Measurements from ENCODE around the gene AXL. TPM values are rescaled to one million over a fixed set of nuclear protein-coding genes. Genes with fewer than 3 reads are reported as not detected.
A peak's percentile ranks its signal among the peaks of the same experiment; 100 is the strongest.

Gene AXL
- total and polyA plus RNA-seq, 2 of the 13 experiments (the other 11 are each of a cell fraction or from before 2014, with no cell fraction given) = 0.71 to 5.9 TPM

DNA sequence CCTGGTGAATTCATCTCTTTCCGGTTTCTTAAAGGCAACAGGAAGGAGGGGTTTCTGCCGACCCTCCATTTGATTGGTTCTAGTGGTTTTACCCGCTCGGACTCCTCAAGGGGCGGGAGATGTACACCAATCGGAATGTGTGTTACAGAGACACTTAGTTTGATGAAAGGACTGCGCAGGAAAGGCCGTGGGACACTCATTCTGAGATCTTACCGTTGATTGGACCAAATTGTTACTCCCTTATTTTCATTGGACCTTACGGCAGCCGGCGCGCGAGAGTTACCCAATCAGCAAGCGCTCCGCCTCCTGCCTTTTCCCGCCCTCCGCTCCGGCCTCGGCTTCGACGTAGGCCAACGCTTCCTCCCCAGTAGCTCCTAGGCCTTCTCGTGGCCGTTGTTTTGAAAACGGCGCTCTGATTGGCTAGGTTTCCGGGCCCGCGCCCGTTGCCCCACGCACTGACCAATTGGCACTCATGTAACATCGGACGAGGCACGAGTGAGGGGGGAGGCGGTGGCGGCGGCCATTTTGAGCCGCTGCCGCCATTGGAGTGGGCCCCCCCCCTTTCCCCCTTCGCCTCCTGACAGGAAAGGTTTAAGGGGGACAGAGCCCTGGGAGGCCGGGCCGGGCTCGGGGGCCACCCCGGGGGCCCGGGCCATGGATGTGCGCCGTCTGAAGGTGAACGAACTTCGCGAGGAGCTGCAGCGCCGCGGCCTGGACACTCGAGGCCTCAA, 45.0 kb downstream of the AXL start, which contains the start of gene HNRNPUL1:
HNRNPUL1 (plus strand) TSS at position 523 of the 731 bp plus-strand sequence; CDS start at position 655, 132 bp downstream.
- ATAC-seq (peak; percentile 64), FAIRE-seq (peak; percentile 100), DNase-seq (ENCODE audit: low spot score) (peak; percentile 100)
- BruUV-seq (replicated peaks) = no TSS peak
- Histone ChIP-seq H3K9me3 (ENCODE audit: low read length) (no peaks in the 10 kb centered on the region), H3K79me2 (ENCODE audit: insufficient read depth, low read length) (peaks cover 44% of the 10 kb centered on the region), H3K36me3 (replicated peaks in 1 of 2; ENCODE audit: control insufficient read depth in 1 of 2, insufficient read depth in 2 of 2, low read length in 2 of 2) (peaks cover 2 to 16% of the 10 kb centered on the region in 2 experiments), H2AFZ (ENCODE audit: low read length) (no peak within 1 kb of the TSS), H3K4me1 (ENCODE audit: insufficient read depth, low read length) (peaks cover 28% of the 10 kb centered on the region), H3K4me2 (ENCODE audit: low read depth, low read length) (peak within 1 kb of the TSS; percentile 96), H3K27ac (ENCODE audit: extremely low read length, insufficient read depth, low read length) (peak within 1 kb of the TSS; percentile 97), H3K4me3 (replicated peaks in 1 of 3; ENCODE audit: insufficient read depth in 1 of 3, low read depth in 2 of 3, low read length in 3 of 3) (peak within 1 kb of the TSS; percentile 73 to 93 (median 90)), H4K20me1 (ENCODE audit: insufficient read depth, low read length) (no peaks in the 10 kb centered on the region), H3K9ac (ENCODE audit: insufficient read depth, low read depth, low read length) (peak within 1 kb of the TSS; percentile 100), H3K27me3 (ENCODE audit: control insufficient read depth in 1 of 2, insufficient read depth in 2 of 2, low read length in 2 of 2) (no peaks in the 10 kb centered on the region; a peak in 1 of 5 replicates)
- WGBS (ENCODE audit: low lambda C conversion rate) = 3% methylated on average over 28 of the region's 55 CpGs
- CTCF ChIA-PET (ENCODE audit: low intra/inter-chr PET ratio, low total read pairs) = interaction anchor here (3.8 kb wide), 1 partner anchor 60 kb away, joined by 55 read pairs; no protein-coding TSS in a partner anchor
- in situ Hi-C loops (cut with HindIII; ENCODE audit: extremely low pct_ligation_motif_present, low pct_unique_long_range_greater_than_20kb) = loop anchor here (5.0 kb wide), 2 partner anchors 37 to 62 kb away; no protein-coding TSS in a partner anchor
- intact Hi-C loops (cut with micrococcal nuclease; ENCODE audit: unreplicated experiment) = loop anchor here (2.0 kb wide), 1 partner anchor 45 kb away; no protein-coding TSS in a partner anchor
- POLR2A ChIA-PET = interaction anchor here (0.6 to 4.5 kb wide), 23 partner anchors 9 to 802 kb away, joined by 3 to 104 read pairs (median 9); partner anchors contain the start of genes B9D2, CCDC97, CYP2S1 and DMAC2
- TF ChIP-seq, protein P1, sequence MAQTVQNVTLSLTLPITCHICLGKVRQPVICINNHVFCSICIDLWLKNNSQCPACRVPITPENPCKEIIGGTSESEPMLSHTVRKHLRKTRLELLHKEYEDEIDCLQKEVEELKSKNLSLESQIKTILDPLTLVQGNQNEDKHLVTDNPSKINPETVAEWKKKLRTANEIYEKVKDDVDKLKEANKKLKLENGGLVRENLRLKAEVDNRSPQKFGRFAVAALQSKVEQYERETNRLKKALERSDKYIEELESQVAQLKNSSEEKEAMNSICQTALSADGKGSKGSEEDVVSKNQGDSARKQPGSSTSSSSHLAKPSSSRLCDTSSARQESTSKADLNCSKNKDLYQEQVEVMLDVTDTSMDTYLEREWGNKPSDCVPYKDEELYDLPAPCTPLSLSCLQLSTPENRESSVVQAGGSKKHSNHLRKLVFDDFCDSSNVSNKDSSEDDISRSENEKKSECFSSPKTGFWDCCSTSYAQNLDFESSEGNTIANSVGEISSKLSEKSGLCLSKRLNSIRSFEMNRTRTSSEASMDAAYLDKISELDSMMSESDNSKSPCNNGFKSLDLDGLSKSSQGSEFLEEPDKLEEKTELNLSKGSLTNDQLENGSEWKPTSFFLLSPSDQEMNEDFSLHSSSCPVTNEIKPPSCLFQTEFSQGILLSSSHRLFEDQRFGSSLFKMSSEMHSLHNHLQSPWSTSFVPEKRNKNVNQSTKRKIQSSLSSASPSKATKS (CRISPR knock-in tag; IDR thresholded peaks at IDR 0.05) = no peak
- TF ChIP-seq RFX1 (IDR thresholded peaks at IDR 0.05) = no peak
- 0 out of 2 replicates have a peak, but pooled peaks have one; percentile 25 for TF ChIP-seq ZMAT3 (CRISPR knock-in tag; conservative IDR thresholded peaks at IDR 0.05)
- TF ChIP-seq, protein P2, sequence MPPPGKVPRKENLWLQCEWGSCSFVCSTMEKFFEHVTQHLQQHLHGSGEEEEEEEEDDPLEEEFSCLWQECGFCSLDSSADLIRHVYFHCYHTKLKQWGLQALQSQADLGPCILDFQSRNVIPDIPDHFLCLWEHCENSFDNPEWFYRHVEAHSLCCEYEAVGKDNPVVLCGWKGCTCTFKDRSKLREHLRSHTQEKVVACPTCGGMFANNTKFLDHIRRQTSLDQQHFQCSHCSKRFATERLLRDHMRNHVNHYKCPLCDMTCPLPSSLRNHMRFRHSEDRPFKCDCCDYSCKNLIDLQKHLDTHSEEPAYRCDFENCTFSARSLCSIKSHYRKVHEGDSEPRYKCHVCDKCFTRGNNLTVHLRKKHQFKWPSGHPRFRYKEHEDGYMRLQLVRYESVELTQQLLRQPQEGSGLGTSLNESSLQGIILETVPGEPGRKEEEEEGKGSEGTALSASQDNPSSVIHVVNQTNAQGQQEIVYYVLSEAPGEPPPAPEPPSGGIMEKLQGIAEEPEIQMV (CRISPR knock-in tag; IDR thresholded peaks at IDR 0.05; ENCODE audit: low read depth) = no peak
- peak; percentile 2 for TF ChIP-seq MED1 (CRISPR knock-in tag; IDR thresholded peaks at IDR 0.05)
- TF ChIP-seq MEIS2 (CRISPR knock-in tag; IDR thresholded peaks at IDR 0.05) = no peak
- 0 out of 2 replicates have a peak, but pooled peaks have one; percentile 68 for TF ChIP-seq HNRNPL (IDR thresholded peaks at IDR 0.05; ENCODE audit: low read depth, low read length)
- no peak; the same call in 1 of the 2 replicates for TF ChIP-seq TMF1 (CRISPR knock-in tag; IDR thresholded peaks at IDR 0.05; ENCODE audit: low read depth)
- 0 out of 2 replicates have a peak, but pooled peaks have one; percentile 43 for TF ChIP-seq KMT2A (CRISPR knock-in tag; IDR thresholded peaks at IDR 0.05)
- no peak for TF ChIP-seq IKZF4 (CRISPR knock-in tag; IDR thresholded peaks at IDR 0.05; ENCODE audit: borderline replicate concordance, low read depth, not compliant biosample characterization)
- TF ChIP-seq HIVEP1 (CRISPR knock-in tag; IDR thresholded peaks at IDR 0.05) = peak; percentile 70; the same call in 1 of the 2 replicates
- TF ChIP-seq MXD4 (CRISPR knock-in tag; IDR thresholded peaks at IDR 0.05) = peak; percentile 27; the same call in 1 of the 2 replicates
- TF ChIP-seq, protein P3, sequence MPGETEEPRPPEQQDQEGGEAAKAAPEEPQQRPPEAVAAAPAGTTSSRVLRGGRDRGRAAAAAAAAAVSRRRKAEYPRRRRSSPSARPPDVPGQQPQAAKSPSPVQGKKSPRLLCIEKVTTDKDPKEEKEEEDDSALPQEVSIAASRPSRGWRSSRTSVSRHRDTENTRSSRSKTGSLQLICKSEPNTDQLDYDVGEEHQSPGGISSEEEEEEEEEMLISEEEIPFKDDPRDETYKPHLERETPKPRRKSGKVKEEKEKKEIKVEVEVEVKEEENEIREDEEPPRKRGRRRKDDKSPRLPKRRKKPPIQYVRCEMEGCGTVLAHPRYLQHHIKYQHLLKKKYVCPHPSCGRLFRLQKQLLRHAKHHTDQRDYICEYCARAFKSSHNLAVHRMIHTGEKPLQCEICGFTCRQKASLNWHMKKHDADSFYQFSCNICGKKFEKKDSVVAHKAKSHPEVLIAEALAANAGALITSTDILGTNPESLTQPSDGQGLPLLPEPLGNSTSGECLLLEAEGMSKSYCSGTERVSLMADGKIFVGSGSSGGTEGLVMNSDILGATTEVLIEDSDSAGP (CRISPR knock-in tag; IDR thresholded peaks at IDR 0.05; ENCODE audit: borderline replicate concordance) = peak; percentile 91
- no peak; the same call in 1 of the 2 replicates for TF ChIP-seq KLF11 (CRISPR knock-in tag; IDR thresholded peaks at IDR 0.05)
- no peak for TF ChIP-seq ZBTB21 (CRISPR knock-in tag; IDR thresholded peaks at IDR 0.05)
- peak; percentile 94 for TF ChIP-seq SPEN (CRISPR knock-in tag; IDR thresholded peaks at IDR 0.05; ENCODE audit: low read depth)

All from HepG2 (cell line).